Neuronal stem cell (in vitro differentiated cells): ENCODE results near the gene TMBIM6.

Source experiments
- DNase-seq: peaks from one replicate; pipeline ENCODE4 v3.0.0-alpha.2; 2013; ENCODE audit warnings: low spot score
- H2AFZ ChIP-seq: one replicate; pipeline ENCODE4 v1.6.1; 2013; ENCODE audit warnings: mild to moderate bottlenecking, low read length, inconsistent platforms
- H2AK5ac ChIP-seq: 2 replicates; pipeline ENCODE4 v1.6.1; 2013; ENCODE audit warnings: low read depth, mild to moderate bottlenecking, inconsistent platforms, low read length, moderate library complexity, mixed read lengths
- H2BK120ac ChIP-seq: 2 replicates; pipeline ENCODE4 v1.6.1; 2013; ENCODE audit warnings: low read depth, mild to moderate bottlenecking, inconsistent platforms, low read length, moderate library complexity, mixed read lengths
- H2BK12ac ChIP-seq: one replicate; pipeline ENCODE4 v1.6.1; 2013; ENCODE audit warnings: low read length, inconsistent platforms
- H2BK15ac ChIP-seq: 2 replicates; pipeline ENCODE4 v1.6.1; 2013; ENCODE audit warnings: mild to moderate bottlenecking, low read length, inconsistent platforms, mixed read lengths
- H2BK5ac ChIP-seq: one replicate; pipeline ENCODE4 v1.6.1; 2013; ENCODE audit warnings: inconsistent platforms, mild to moderate bottlenecking, low read length, moderate library complexity
- H3K14ac ChIP-seq: one replicate; pipeline ENCODE4 v1.6.1; 2013; ENCODE audit warnings: low read length, inconsistent platforms
- H3K18ac ChIP-seq: 2 replicates; pipeline ENCODE4 v1.6.1; 2013; ENCODE audit warnings: low read length, inconsistent platforms
- H3K23ac ChIP-seq: 2 replicates; pipeline ENCODE4 v1.6.1; 2013; ENCODE audit warnings: low read depth, mild to moderate bottlenecking, mixed read lengths, low read length, inconsistent platforms; ENCODE audit not compliant: poor library complexity
- H3K27ac ChIP-seq: replicated peaks from 3 replicates; pipeline ENCODE4 v1.5.1; 2013; ENCODE audit warnings: low read length, inconsistent platforms
- H3K27me3 ChIP-seq, 3 experiments: 2 replicates each; pipeline ENCODE4 v1.6.1; 2013; ENCODE audit warnings: low read length in 3 of 3, mild to moderate bottlenecking in 2 of 3, inconsistent platforms in 1 of 3, low read depth in 1 of 3, mixed read lengths in 1 of 3, moderate library complexity in 1 of 3; ENCODE audit not compliant: control insufficient read depth in 3 of 3, insufficient read depth in 3 of 3
- H3K36me3 ChIP-seq, 2 donors: replicated peaks in 1 of 2; 2 replicates each; pipeline ENCODE4 v1.6.1; 2013; ENCODE audit warnings: low read length in 2 of 2; ENCODE audit not compliant: control insufficient read depth in 2 of 2, insufficient read depth in 2 of 2
- H3K4ac ChIP-seq: 2 replicates; pipeline ENCODE4 v1.6.1; 2013; ENCODE audit warnings: inconsistent platforms, mild to moderate bottlenecking, low read length, moderate library complexity
- H3K4me1 ChIP-seq, 2 donors: 1 replicate in 1 of 2; 2 replicates in 1 of 2; pipeline ENCODE4 v1.6.1; 2013; ENCODE audit warnings: low read length in 2 of 2, low read depth in 1 of 2; ENCODE audit not compliant: control insufficient read depth in 2 of 2, insufficient read depth in 1 of 2
- H3K4me2 ChIP-seq: one replicate; pipeline ENCODE4 v1.6.1; 2013; ENCODE audit warnings: mild to moderate bottlenecking, low read length, inconsistent platforms; ENCODE audit not compliant: insufficient read depth, poor library complexity, severe bottlenecking
- H3K4me3 ChIP-seq, 2 donors: 2 replicates each; pipeline ENCODE4 v1.5.1; 2013; ENCODE audit warnings: low read length in 2 of 2, mild to moderate bottlenecking in 2 of 2, inconsistent platforms in 1 of 2, moderate library complexity in 1 of 2
- H3K79me1 ChIP-seq: one replicate; pipeline ENCODE4 v1.6.1; 2013; ENCODE audit warnings: low read depth, mild to moderate bottlenecking, inconsistent platforms, low read length, moderate library complexity
- H3K9ac ChIP-seq: one replicate; pipeline ENCODE4 v1.6.1; 2013; ENCODE audit warnings: mild to moderate bottlenecking, low read depth, low read length, inconsistent platforms; ENCODE audit not compliant: poor library complexity
- H3K9me3 ChIP-seq, 2 donors: replicated peaks in 1 of 2; 2 replicates each; pipeline versions ENCODE3 to v1.6.1; 2013; ENCODE audit warnings: low read length in 2 of 2, mild to moderate bottlenecking in 2 of 2, inconsistent platforms in 1 of 2, low read depth in 1 of 2, mixed read lengths in 1 of 2, moderate library complexity in 1 of 2; ENCODE audit not compliant: control insufficient read depth in 2 of 2, insufficient read depth in 1 of 2
- H4K8ac ChIP-seq: one replicate; pipeline ENCODE4 v1.6.1; 2013; ENCODE audit warnings: low read depth, mild to moderate bottlenecking, inconsistent platforms, low read length, moderate library complexity
- H4K91ac ChIP-seq: one replicate; pipeline ENCODE4 v1.6.1; 2013; ENCODE audit warnings: low read length, low read depth, mild to moderate bottlenecking, inconsistent platforms; ENCODE audit not compliant: poor library complexity
- WGBS, 2 donors: extraction: QIAGEN DNeasy Blood & Tissue Kit; methylation state at CpG; one replicate each; pipeline ENCODE4 v1.1.7; 2013; ENCODE audit warnings: missing lambda C conversion rate in 2 of 2, mixed read lengths in 1 of 2; ENCODE audit not compliant: insufficient read length in 2 of 2, insufficient replicate concordance in 1 of 2; ENCODE audit errors: extremely low coverage in 2 of 2; 5-methylcytosine and 5-hydroxymethylcytosine counted together

TMBIM6 gene

GRCh38 chr12:49787672-49788071 lies 46.3 kb downstream of the TMBIM6 start:
- no CpG with 5 or more reads among the region's 2 CpGs for WGBS, 2 donors
- Histone ChIP-seq H2AK5ac (no peak overlapping the region), H3K27ac (no peak overlapping the region), H3K4me1 (peaks cover 0 to 20% of the 10 kb centered on the region in 2 donors), H3K36me3 (peaks cover 2 to 27% of the 10 kb centered on the region in 2 donors), H3K4ac (no peak overlapping the region), H4K91ac (no peak overlapping the region), H2BK12ac (no peak overlapping the region), H3K14ac (no peak overlapping the region), H3K23ac (no peak overlapping the region), H3K4me3 (no peak overlapping the region), H2AFZ (no peak overlapping the region), H3K18ac (no peak overlapping the region), H2BK5ac (no peak overlapping the region), H3K79me1 (no peaks in the 10 kb centered on the region), H3K27me3 (no peaks in the 10 kb centered on the region), H3K9me3 (peaks cover 0 to 7% of the 10 kb centered on the region in 2 donors), H3K9ac (no peak overlapping the region), H2BK120ac (no peak overlapping the region), H4K8ac (no peak overlapping the region), H3K4me2 (no peak overlapping the region), H2BK15ac (no peak overlapping the region)
- no peak for DNase-seq

GRCh38 chr12:49789992-49790391 lies 48.6 kb downstream of the TMBIM6 start:
- Histone ChIP-seq H2AFZ (no peak overlapping the region), H3K4me3 (no peak overlapping the region), H4K8ac (no peak overlapping the region), H3K18ac (no peak overlapping the region), H3K4me1 (peaks cover 0 to 11% of the 10 kb centered on the region in 2 donors), H2BK5ac (no peak overlapping the region), H3K9ac (no peak overlapping the region), H2BK120ac (no peak overlapping the region), H2BK15ac (no peak overlapping the region), H3K36me3 (peaks cover 4 to 49% of the 10 kb centered on the region in 2 donors), H3K9me3 (peaks cover 0 to 7% of the 10 kb centered on the region in 2 donors), H2AK5ac (no peak overlapping the region), H3K79me1 (no peaks in the 10 kb centered on the region), H3K27me3 (no peaks in the 10 kb centered on the region), H3K14ac (no peak overlapping the region), H2BK12ac (no peak overlapping the region), H3K4me2 (no peak overlapping the region), H4K91ac (no peak overlapping the region), H3K27ac (no peak overlapping the region), H3K4ac (no peak overlapping the region), H3K23ac (no peak overlapping the region)
- no CpG with 5 or more reads among the region's 3 CpGs for WGBS, 2 donors
- DNase-seq, result no peak

GRCh38 chr12:49790741-49791555 lies 49.6 kb downstream of the TMBIM6 start:
- H3K27ac ChIP-seq, result no peak overlapping the region

GRCh38 chr12:49791700-49792099 lies 50.3 kb downstream of the TMBIM6 start:
- no CpG with 5 or more reads among the region's 23 CpGs for WGBS, 2 donors
- peaks cover 8 to 65% of the 10 kb centered on the region in 2 donors for H3K36me3 ChIP-seq
- no peaks in the 10 kb centered on the region for H3K79me1 ChIP-seq
- peaks cover 0 to 7% of the 10 kb centered on the region in 2 donors for H3K9me3 ChIP-seq
- H3K4me2 ChIP-seq, result no peak overlapping the region
- no peak overlapping the region for H3K4ac ChIP-seq
- no peak overlapping the region for H2AK5ac ChIP-seq
- H2BK5ac ChIP-seq, result peak overlapping the region; percentile 53
- H2BK15ac ChIP-seq, result no peak overlapping the region
- no peak overlapping the region for H3K4me3 ChIP-seq
- no peak overlapping the region for H3K18ac ChIP-seq
- no peak for DNase-seq
- peaks cover 0 to 11% of the 10 kb centered on the region in 2 donors for H3K4me1 ChIP-seq
- no peaks in the 10 kb centered on the region for H3K27me3 ChIP-seq
- H2BK12ac ChIP-seq, result no peak overlapping the region
- H2AFZ ChIP-seq, result no peak overlapping the region
- H3K27ac ChIP-seq, result no peak overlapping the region
- no peak overlapping the region for H3K9ac ChIP-seq
- peak overlapping the region; percentile 43 for H3K23ac ChIP-seq
- no peak overlapping the region for H4K91ac ChIP-seq
- no peak overlapping the region for H2BK120ac ChIP-seq
- H4K8ac ChIP-seq, result no peak overlapping the region
- H3K14ac ChIP-seq, result peak overlapping the region; percentile 38

More at GRCh38 chr12:49790741-49791555, 49.6 kb downstream of the TMBIM6 start:
- no peak overlapping the region for H3K18ac ChIP-seq
- H3K27me3 ChIP-seq, result no peaks in the 10 kb centered on the region
- no peak overlapping the region for H2BK120ac ChIP-seq
- H2AK5ac ChIP-seq, result no peak overlapping the region
- H3K36me3 ChIP-seq, result peaks cover 5 to 57% of the 10 kb centered on the region in 2 donors
- H3K4me3 ChIP-seq, result no peak overlapping the region
- WGBS, 2 donors, result no CpG with 5 or more reads among the region's 22 CpGs
- H3K9ac ChIP-seq, result no peak overlapping the region
- DNase-seq, result no peak
- H3K9me3 ChIP-seq, result peaks cover 0 to 7% of the 10 kb centered on the region in 2 donors
- no peak overlapping the region for H2BK5ac ChIP-seq
- H4K91ac ChIP-seq, result no peak overlapping the region
- H3K14ac ChIP-seq, result no peak overlapping the region
- H2BK15ac ChIP-seq, result no peak overlapping the region
- H4K8ac ChIP-seq, result no peak overlapping the region
- H3K4me2 ChIP-seq, result no peak overlapping the region
- no peaks in the 10 kb centered on the region for H3K79me1 ChIP-seq
- H2AFZ ChIP-seq, result no peak overlapping the region
- H3K23ac ChIP-seq, result peak overlapping the region; percentile 43
- H3K4ac ChIP-seq, result no peak overlapping the region
- no peak overlapping the region for H2BK12ac ChIP-seq
- peaks cover 0 to 11% of the 10 kb centered on the region in 2 donors for H3K4me1 ChIP-seq
